OCI-LY7 (cell line): ENCODE results near the gene MIPEP. TPM values are rescaled to one million over a fixed set of nuclear protein-coding genes. Genes with fewer than 3 reads are reported as not detected.

Source experiments
- BruUV-seq: library from RNA; stranded (reverse); fragments of 400-500 nt; replicated peaks from 2 replicates; lab custom pipeline; 2021; lab: Mats Ljungman, UMichigan
- CTCF ChIA-PET: fragments of 300-600 bp; sonication (Branson Sonifier 250); formaldehyde crosslinking; loops from one replicate; lab custom pipeline; 2022; ENCODE audit warnings: antibody characterized with exemption; ENCODE audit not compliant: unreplicated experiment; lab: Charles Lee
- POLR2A ChIA-PET: fragments of 300-600 bp; sonication (Branson Sonifier 250); formaldehyde crosslinking; loops from one replicate; lab custom pipeline; 2022; ENCODE audit warnings: antibody characterized with exemption; lab: Charles Lee
- DNase-seq: peaks from one replicate; pipeline ENCODE4 v3.0.0-alpha.2; 2015; ENCODE audit warnings: low spot score
- H2AFZ ChIP-seq: fragments of 200-600 bp; sonication (generic), shearing (Covaris generic); 2 replicates; pipeline ENCODE4 v1.6.1; 2014; ENCODE audit warnings: mild to moderate bottlenecking, antibody characterized with exemption, low read length, moderate library complexity
- H3K27ac ChIP-seq: fragments of 200-600 bp; sonication (generic); 2 replicates; pipeline ENCODE4 v1.5.1; 2014; ENCODE audit warnings: mixed run types, low read depth, mild to moderate bottlenecking, moderate library complexity, low read length, inconsistent platforms; ENCODE audit not compliant: poor library complexity, severe bottlenecking
- H3K36me3 ChIP-seq: fragments of 200-600 bp; sonication (generic); 2 replicates; pipeline ENCODE4 v1.6.1; 2014; ENCODE audit warnings: mild to moderate bottlenecking, antibody characterized with exemption, low read length, moderate library complexity, mixed read lengths; ENCODE audit not compliant: insufficient read depth
- H3K4me1 ChIP-seq: fragments of 200-600 bp; sonication (generic); 2 replicates; pipeline ENCODE4 v1.5.1; 2014; ENCODE audit warnings: mild to moderate bottlenecking, low read length; ENCODE audit not compliant: insufficient read depth, poor library complexity, severe bottlenecking
- H3K4me2 ChIP-seq: fragments of 200-600 bp; sonication (generic); 2 replicates; pipeline ENCODE4 v1.6.1; 2014; ENCODE audit warnings: mild to moderate bottlenecking, low read length
- H3K4me3 ChIP-seq: fragments of 200-600 bp; sonication (generic); 2 replicates; pipeline ENCODE4 v1.5.1; 2014; ENCODE audit warnings: mild to moderate bottlenecking, low read depth, low read length; ENCODE audit not compliant: poor library complexity, severe bottlenecking
- H3K79me2 ChIP-seq: fragments of 200-600 bp; sonication (generic); 2 replicates; pipeline ENCODE4 v1.6.1; 2016; ENCODE audit warnings: low read depth, mild to moderate bottlenecking, low read length, moderate library complexity, mixed read lengths; ENCODE audit not compliant: insufficient read depth
- H3K9me2 ChIP-seq: fragments of 200-600 bp; sonication (generic); 2 replicates; pipeline ENCODE4 v1.6.1; 2016; ENCODE audit warnings: mild to moderate bottlenecking, low read length, mixed read lengths; ENCODE audit not compliant: insufficient read depth
- H3K9me3 ChIP-seq: fragments of 200-600 bp; sonication (generic); 2 replicates; pipeline ENCODE4 v1.6.1; 2014; ENCODE audit warnings: mild to moderate bottlenecking, mixed run types, low read length, mixed read lengths
- H4K20me1 ChIP-seq: fragments of 200-600 bp; sonication (generic); 2 replicates; pipeline ENCODE4 v1.6.1; 2014; ENCODE audit warnings: mild to moderate bottlenecking, antibody characterized with exemption, low read length, moderate library complexity, mixed read lengths; ENCODE audit not compliant: insufficient read depth
- EZH2phosphoT487 ChIP-seq: fragments of 200-600 bp; sonication (generic); IDR thresholded peaks from 2 replicates; pipeline ENCODE4 v1.6.1; 2018; ENCODE audit warnings: low read depth, borderline replicate concordance, mild to moderate bottlenecking, mixed run types, antibody characterized with exemption, low read length, moderate library complexity, mixed read lengths
- intact Hi-C: fragments of 100-400 bp; cut with micrococcal nuclease; formaldehyde crosslinking; loops from one replicate; pipeline ENCODE4 v1.10.0; 2022; ENCODE audit not compliant: unreplicated experiment
- total RNA-seq, 2 experiments: library from RNA; depleted of rRNA in 1 of 2; stranded (reverse); fragments of >200 nt in 1 of 2; shearing (Covaris generic) in 1 of 2; gene quantifications; 2 replicates each; pipeline ENCODE4 v1.2.3, GENCODE V29; 2014 to 2022
- TF ChIP-seq, protein P1 (sequence below): fragments of 200-600 bp; sonication (generic); conservative IDR thresholded peaks from 2 replicates; pipeline ENCODE4 v1.5.1; 2014; ENCODE audit warnings: mild to moderate bottlenecking, antibody characterized with exemption, low read length, moderate library complexity, mixed read lengths

MIPEP gene
- total RNA-seq, 2 experiments from 2014 or later, result 13.5 to 15.7 TPM

DNA sequence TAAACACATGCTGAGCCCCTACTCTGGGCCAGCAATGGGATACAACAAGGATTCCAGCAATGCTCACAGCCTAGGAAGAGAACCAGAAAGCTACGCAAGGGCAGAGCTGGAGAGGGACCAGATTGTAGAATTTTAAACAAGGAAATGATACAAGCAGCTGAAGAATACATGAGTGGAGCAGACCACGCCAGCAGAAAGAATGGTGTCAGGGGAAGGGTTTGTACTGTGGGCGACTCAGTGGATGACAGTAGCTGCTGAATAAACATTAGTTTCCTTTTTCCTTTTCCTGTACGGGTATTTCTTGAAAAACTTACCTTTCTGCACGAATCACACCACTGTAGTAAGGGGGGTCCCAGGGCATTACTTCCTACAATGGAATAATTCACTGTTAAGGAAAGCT is 30.7 kb downstream of the MIPEP start:
- Histone ChIP-seq H3K9me3 (0 out of 2 replicates have a peak, but pooled peaks cover 5% of the 10 kb centered on the region), H3K4me2 (no peak overlapping the region), H3K4me3 (no peak overlapping the region), H4K20me1 (no peaks in the 10 kb centered on the region), H3K27ac (no peak overlapping the region), H3K9me2 (no peaks in the 10 kb centered on the region), H2AFZ (no peak overlapping the region), H3K79me2 (no peaks in the 10 kb centered on the region), H3K4me1 (peaks cover 5% of the 10 kb centered on the region), H3K36me3 (peaks cover 20% of the 10 kb centered on the region)
- POLR2A ChIA-PET, result interaction anchor here (0.6 kb wide), 1 partner anchor 13 kb away, joined by 3 read pairs; no protein-coding TSS in a partner anchor
- CTCF ChIA-PET, result no interaction called here
- intact Hi-C loops, result no loop called here
- DNase-seq, result no peak
- BruUV-seq, result no TSS peak
- no peak for TF ChIP-seq EZH2phosphoT487
- TF ChIP-seq, protein P1, sequence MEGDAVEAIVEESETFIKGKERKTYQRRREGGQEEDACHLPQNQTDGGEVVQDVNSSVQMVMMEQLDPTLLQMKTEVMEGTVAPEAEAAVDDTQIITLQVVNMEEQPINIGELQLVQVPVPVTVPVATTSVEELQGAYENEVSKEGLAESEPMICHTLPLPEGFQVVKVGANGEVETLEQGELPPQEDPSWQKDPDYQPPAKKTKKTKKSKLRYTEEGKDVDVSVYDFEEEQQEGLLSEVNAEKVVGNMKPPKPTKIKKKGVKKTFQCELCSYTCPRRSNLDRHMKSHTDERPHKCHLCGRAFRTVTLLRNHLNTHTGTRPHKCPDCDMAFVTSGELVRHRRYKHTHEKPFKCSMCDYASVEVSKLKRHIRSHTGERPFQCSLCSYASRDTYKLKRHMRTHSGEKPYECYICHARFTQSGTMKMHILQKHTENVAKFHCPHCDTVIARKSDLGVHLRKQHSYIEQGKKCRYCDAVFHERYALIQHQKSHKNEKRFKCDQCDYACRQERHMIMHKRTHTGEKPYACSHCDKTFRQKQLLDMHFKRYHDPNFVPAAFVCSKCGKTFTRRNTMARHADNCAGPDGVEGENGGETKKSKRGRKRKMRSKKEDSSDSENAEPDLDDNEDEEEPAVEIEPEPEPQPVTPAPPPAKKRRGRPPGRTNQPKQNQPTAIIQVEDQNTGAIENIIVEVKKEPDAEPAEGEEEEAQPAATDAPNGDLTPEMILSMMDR, result no peak

DNA sequence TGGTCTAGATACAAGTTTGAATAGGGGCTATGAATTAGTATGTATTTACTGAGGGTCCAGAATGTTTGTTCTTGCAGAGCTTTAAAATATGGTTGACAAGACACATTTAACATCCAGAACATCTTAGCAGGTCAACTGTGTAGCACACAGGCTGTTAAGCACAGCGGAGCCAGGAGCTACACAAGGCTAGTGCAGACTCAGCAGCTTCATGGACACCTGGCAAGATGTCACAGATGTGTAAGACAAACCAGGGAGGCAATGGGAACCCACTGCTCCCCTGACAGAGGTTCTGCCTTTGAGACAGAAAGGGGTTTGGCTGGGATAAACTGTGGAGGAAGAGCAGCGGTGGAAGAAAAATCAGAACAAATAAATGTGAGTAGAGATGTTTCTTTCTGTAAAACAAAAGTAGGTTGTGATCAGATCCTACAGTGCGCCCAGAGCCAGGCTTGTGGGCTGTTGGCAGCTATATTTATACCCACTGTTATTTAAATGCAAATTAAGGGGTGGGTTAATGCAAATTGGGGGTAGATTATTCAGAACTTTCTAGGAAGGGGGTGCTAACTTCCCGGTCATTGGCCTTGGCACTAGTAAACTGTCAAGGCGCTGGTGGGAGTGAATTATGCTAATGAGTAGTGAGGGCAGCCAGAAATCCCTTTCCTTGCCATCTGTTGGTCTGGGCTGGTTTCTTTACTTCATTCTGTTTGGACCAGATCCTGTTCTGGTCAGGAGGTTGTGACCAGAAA is 33.0 kb downstream of the MIPEP start:
- no peak for DNase-seq
- no peak overlapping the region for H3K4me3 ChIP-seq
- H4K20me1 ChIP-seq, result no peaks in the 10 kb centered on the region
- no peaks in the 10 kb centered on the region for H3K79me2 ChIP-seq
- H3K36me3 ChIP-seq, result peaks cover 15% of the 10 kb centered on the region
- intact Hi-C loops, result no loop called here
- no peak overlapping the region for H3K4me2 ChIP-seq
- no peak overlapping the region for H3K27ac ChIP-seq
- no peak for TF ChIP-seq EZH2phosphoT487
- TF ChIP-seq, protein P1, result no peak
- CTCF ChIA-PET, result no interaction called here
- H3K9me3 ChIP-seq, result 0 out of 2 replicates have a peak, but pooled peaks cover 5% of the 10 kb centered on the region
- H3K9me2 ChIP-seq, result no peaks in the 10 kb centered on the region
- peaks cover 5% of the 10 kb centered on the region for H3K4me1 ChIP-seq
- POLR2A ChIA-PET, result interaction anchor here (0.5 to 1.1 kb wide), 4 partner anchors 9 to 966 kb away, joined by 3 to 5 read pairs (median 4); no protein-coding TSS in a partner anchor
- no TSS peak for BruUV-seq
- no peak overlapping the region for H2AFZ ChIP-seq

DNA sequence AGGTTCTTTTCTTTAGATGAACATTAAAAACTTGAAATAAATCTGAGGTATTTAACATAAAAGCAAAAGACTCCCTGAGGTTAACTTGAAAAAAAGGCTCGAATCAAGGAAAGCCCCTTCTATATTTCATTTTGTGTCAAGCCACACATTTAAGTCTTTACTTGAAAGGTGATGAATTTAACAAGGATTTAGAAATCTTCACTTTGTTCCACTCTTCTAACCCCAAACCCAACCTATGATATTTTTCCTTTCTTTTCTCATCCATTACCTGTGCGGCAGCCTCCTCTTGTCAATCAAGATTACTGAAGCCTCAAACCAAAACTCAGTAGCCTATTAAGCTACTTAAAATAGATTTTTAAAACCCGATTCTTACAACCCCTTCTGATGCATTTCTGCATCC is 33.8 kb downstream of the MIPEP start:
- H3K9me3 ChIP-seq, result 0 out of 2 replicates have a peak, but pooled peaks cover 5% of the 10 kb centered on the region
- ChIA-PET POLR2A (interaction anchor here (0.5 to 1.1 kb wide), 4 partner anchors 8 to 965 kb away, joined by 3 to 5 read pairs (median 4); no protein-coding TSS in a partner anchor), CTCF (no interaction called here)
- DNase-seq, result no peak
- TF ChIP-seq, protein P1, result no peak
- no peak for TF ChIP-seq EZH2phosphoT487
- H3K4me1 ChIP-seq, result peaks cover 5% of the 10 kb centered on the region
- no peaks in the 10 kb centered on the region for H3K79me2 ChIP-seq
- H3K9me2 ChIP-seq, result no peaks in the 10 kb centered on the region
- H3K4me2 ChIP-seq, result no peak overlapping the region
- H2AFZ ChIP-seq, result no peak overlapping the region
- BruUV-seq, result no TSS peak
- no peak overlapping the region for H3K27ac ChIP-seq
- H3K4me3 ChIP-seq, result no peak overlapping the region
- 0 out of 2 replicates have a peak, but pooled peaks cover under 1% of the 10 kb centered on the region for H4K20me1 ChIP-seq
- intact Hi-C loops, result no loop called here
- peaks cover 15% of the 10 kb centered on the region for H3K36me3 ChIP-seq
